Fibroblast of villous mesenchyme (primary cell): Measurements from ENCODE around the gene DISP3. TPM values are rescaled to one million over a fixed set of nuclear protein-coding genes. Genes with fewer than 3 reads are reported as not detected.

Experiments
- DNase-seq: peaks from one replicate; pipeline ENCODE4 v3.0.0-alpha.2; 2010; ENCODE audit warnings: low read depth
- H3K4me3 ChIP-seq: 2 replicates; pipeline ENCODE4 v1.5.1; 2011; ENCODE audit warnings: low read depth, mild to moderate bottlenecking, low read length
- CTCF ChIP-seq: IDR thresholded peaks from 2 replicates; pipeline ENCODE4 v1.5.1; 2012; ENCODE audit warnings: low read depth, mild to moderate bottlenecking, low read length; ENCODE audit not compliant: insufficient read depth
- total RNA-seq: library from RNA; depleted of rRNA; stranded (reverse); fragments of >200 nt; gene quantifications from 2 replicates; pipeline ENCODE4 v1.2.3, GENCODE V29; 2012

The DISP3 gene
- total RNA-seq, 1 donor, result not detected

GRCh38 chr1:11564237-11564636 lies 85.3 kb downstream of the DISP3 start:
- TF ChIP-seq CTCF, result no peak
- no peak overlapping the region for H3K4me3 ChIP-seq
- DNase-seq, result no peak

- no peak overlapping the region for H3K4me3 ChIP-seq
- TF ChIP-seq CTCF, result no peak
- no peak for DNase-seq
Observed at GRCh38 chr1:11566042-11566850, 87.3 kb downstream of the DISP3 start.

- TF ChIP-seq CTCF, result no peak
Observed at GRCh38 chr1:11567244-11568065, 88.5 kb downstream of the DISP3 start.

GRCh38 chr1:11568687-11569086 lies 89.7 kb downstream of the DISP3 start:
- no peak for DNase-seq
- H3K4me3 ChIP-seq, result no peak overlapping the region
- TF ChIP-seq CTCF, result no peak

More at GRCh38 chr1:11567244-11568065, 88.5 kb downstream of the DISP3 start:
- no peak for DNase-seq
- no peak overlapping the region for H3K4me3 ChIP-seq

- no peak overlapping the region for H3K4me3 ChIP-seq
- DNase-seq, result no peak
- TF ChIP-seq CTCF, result no peak
Observed at GRCh38 chr1:11569551-11569950, 90.6 kb downstream of the DISP3 start.

GRCh38 chr1:11569954-11570353 lies 91.0 kb downstream of the DISP3 start:
- DNase-seq, result no peak
- TF ChIP-seq CTCF, result no peak
- H3K4me3 ChIP-seq, result no peak overlapping the region
